GM21717 (cell line): ENCODE results near the gene TEX19.
"Not testable (repeated sequence)": the region's sequence is repeated elsewhere in the genome, so short reads cannot be mapped to it uniquely, and the experiment has no call there.

Source experiments
- ATAC-seq: cut with Tn5 transposase; IDR thresholded peaks from one replicate; pipeline ENCODE4 v1.9.1; 2021; ENCODE audit warnings: mild to moderate bottlenecking, moderate library complexity; ENCODE audit not compliant: unreplicated experiment

TEX19 gene

GRCh38 chr17:82333279-82334171 is 25.5 kb upstream of the TEX19 start, which contains the start of gene SECTM1:
TSS of gene SECTM1 (minus strand) at chr17:82333766. CDS start at chr17:82327240, 6,526 bp downstream.
- no peak for ATAC-seq

GRCh38 chr17:82334204-82334621 is 24.8 kb upstream of the TEX19 start:
- no peak for ATAC-seq

GRCh38 chr17:82334622-82335394 is 24.2 kb upstream of the TEX19 start:
- ATAC-seq, result no peak

- ATAC-seq, result no peak
Observed at GRCh38 chr17:82338858-82339633, 20.0 kb upstream of the TEX19 start.

GRCh38 chr17:82339634-82340580 is 19.1 kb upstream of the TEX19 start:
- no peak for ATAC-seq

- no peak for ATAC-seq
Observed at GRCh38 chr17:82342361-82343079, 16.5 kb upstream of the TEX19 start.

GRCh38 chr17:82343560-82343959 is 15.5 kb upstream of the TEX19 start:
- ATAC-seq, result no peak

GRCh38 chr17:82344175-82344907 is 14.7 kb upstream of the TEX19 start:
- no peak for ATAC-seq

GRCh38 chr17:82345151-82345976 is 13.7 kb upstream of the TEX19 start:
- ATAC-seq, result no peak

GRCh38 chr17:82346342-82347300 is 12.4 kb upstream of the TEX19 start:
- ATAC-seq, result no peak

GRCh38 chr17:82347994-82348393 is 11.1 kb upstream of the TEX19 start:
- ATAC-seq, result not testable (repeated sequence)

GRCh38 chr17:82348434-82348833 is 10.6 kb upstream of the TEX19 start:
- no peak for ATAC-seq

GRCh38 chr17:82348866-82349265 is 10.2 kb upstream of the TEX19 start:
- ATAC-seq, result no peak

- no peak for ATAC-seq
Observed at GRCh38 chr17:82349287-82349701, 9.8 kb upstream of the TEX19 start.

GRCh38 chr17:82350182-82351030 is 8.6 kb upstream of the TEX19 start:
- no peak for ATAC-seq

- no peak for ATAC-seq
Observed at GRCh38 chr17:82351254-82351712, 7.8 kb upstream of the TEX19 start.
